GM12872 (cell line): ENCODE data around the gene DENND1A.

Source experiments
- TF ChIP-seq, protein P1 (sequence below): IDR thresholded peaks from 3 replicates; pipeline ENCODE4 v1.5.1; 2011; ENCODE audit warnings: low read depth, mild to moderate bottlenecking, low read length, moderate library complexity; ENCODE audit not compliant: insufficient read depth

DENND1A gene

GRCh38 chr9:123739387-123739786 lies 190.5 kb downstream of the DENND1A start:
- TF ChIP-seq, protein P1, sequence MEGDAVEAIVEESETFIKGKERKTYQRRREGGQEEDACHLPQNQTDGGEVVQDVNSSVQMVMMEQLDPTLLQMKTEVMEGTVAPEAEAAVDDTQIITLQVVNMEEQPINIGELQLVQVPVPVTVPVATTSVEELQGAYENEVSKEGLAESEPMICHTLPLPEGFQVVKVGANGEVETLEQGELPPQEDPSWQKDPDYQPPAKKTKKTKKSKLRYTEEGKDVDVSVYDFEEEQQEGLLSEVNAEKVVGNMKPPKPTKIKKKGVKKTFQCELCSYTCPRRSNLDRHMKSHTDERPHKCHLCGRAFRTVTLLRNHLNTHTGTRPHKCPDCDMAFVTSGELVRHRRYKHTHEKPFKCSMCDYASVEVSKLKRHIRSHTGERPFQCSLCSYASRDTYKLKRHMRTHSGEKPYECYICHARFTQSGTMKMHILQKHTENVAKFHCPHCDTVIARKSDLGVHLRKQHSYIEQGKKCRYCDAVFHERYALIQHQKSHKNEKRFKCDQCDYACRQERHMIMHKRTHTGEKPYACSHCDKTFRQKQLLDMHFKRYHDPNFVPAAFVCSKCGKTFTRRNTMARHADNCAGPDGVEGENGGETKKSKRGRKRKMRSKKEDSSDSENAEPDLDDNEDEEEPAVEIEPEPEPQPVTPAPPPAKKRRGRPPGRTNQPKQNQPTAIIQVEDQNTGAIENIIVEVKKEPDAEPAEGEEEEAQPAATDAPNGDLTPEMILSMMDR = no peak

DNA sequence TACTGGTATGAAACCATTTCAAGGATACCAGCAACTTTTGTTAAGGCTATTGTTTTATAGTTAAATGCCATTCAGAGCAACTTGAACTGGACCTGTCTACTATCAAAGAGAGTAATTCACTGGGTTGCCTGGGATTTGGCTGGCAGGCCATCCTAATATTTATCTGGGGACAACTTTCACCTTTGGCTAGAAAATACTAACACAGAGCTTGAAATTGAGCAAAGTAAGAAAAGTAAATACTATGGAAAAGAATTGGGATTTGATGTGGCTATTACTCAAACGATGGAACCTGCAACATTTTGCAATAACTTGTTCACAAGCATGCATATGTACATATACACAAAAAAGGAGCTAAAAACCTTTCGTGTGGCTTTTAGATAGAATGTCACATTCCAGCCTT lies 191.3 kb downstream of the DENND1A start:
- TF ChIP-seq, protein P1 = no peak

- TF ChIP-seq, protein P1 = no peak
Observed at GRCh38 chr9:123735376-123735775, 194.6 kb downstream of the DENND1A start.

- TF ChIP-seq, protein P1 = no peak
Observed at GRCh38 chr9:123727332-123727731, 202.6 kb downstream of the DENND1A start.

DNA sequence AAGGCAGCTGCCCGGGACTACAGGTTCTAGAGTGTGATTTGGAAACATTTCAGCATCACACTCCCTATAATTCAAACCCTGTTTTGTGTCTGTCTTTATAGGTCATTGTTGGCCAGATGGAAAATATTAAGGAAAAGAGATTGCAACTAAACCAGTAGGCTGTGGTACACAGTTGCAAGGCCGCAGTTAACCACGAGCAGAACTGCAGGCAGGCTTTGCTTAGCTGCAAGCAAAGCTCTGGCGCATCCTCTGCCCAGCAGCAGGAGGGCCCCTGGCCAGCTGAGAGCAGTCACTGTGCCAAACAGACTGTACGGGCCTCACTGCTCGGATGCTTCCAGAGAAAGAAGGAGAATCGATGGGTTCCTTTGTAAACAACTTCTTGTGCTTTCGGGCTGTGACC lies 204.5 kb downstream of the DENND1A start:
- TF ChIP-seq, protein P1 = no peak

- TF ChIP-seq, protein P1 = no peak
Observed at GRCh38 chr9:123724211-123724796, 205.6 kb downstream of the DENND1A start.

- TF ChIP-seq, protein P1 = no peak
Observed at GRCh38 chr9:123723135-123723875, 206.6 kb downstream of the DENND1A start.
